Breast epithelium (tissue), 3 donors: ENCODE results near the gene UBA1.

Experiments used
- CTCF ChIP-seq, 3 donors: fragments of 450-650 bp; IDR thresholded peaks; one replicate each; pipeline ENCODE4 v1.5.1; 2016 to 2017; ENCODE audit warnings: antibody characterized with exemption in 3 of 3, mild to moderate bottlenecking in 3 of 3, moderate library complexity in 3 of 3
- POLR2A ChIP-seq: fragments of 450-650 bp; IDR thresholded peaks from one replicate; pipeline ENCODE4 v1.6.1; 2016; ENCODE audit warnings: antibody characterized with exemption, mild to moderate bottlenecking, moderate library complexity

GRCh38 chrX:47226531-47227333 is 33.1 kb downstream of the UBA1 start:
- TF ChIP-seq CTCF (IDR thresholded peaks at IDR 0.05) (no peak), POLR2A (no peak)
